LNCaP clone FGC (cell line): ENCODE measurements around the gene RSBN1L.
"Not testable (repeated sequence)": the region's sequence is repeated elsewhere in the genome, so short reads cannot be mapped to it uniquely, and the experiment has no call there.

Experiments used
- DNase-seq: peaks from one replicate; pipeline ENCODE4 v3.0.0-alpha.2; 2011; ENCODE audit warnings: low read depth
- H3K4me3 ChIP-seq: 2 replicates; pipeline ENCODE4 v1.5.1; 2011; ENCODE audit warnings: mild to moderate bottlenecking, low read depth, low read length, control low read depth
- TF ChIP-seq, protein P1 (sequence below): IDR thresholded peaks from 2 replicates; pipeline ENCODE4 v1.5.1; 2012; ENCODE audit warnings: mild to moderate bottlenecking; ENCODE audit not compliant: control insufficient read depth, insufficient read depth; ENCODE audit errors: extremely low read depth

The RSBN1L gene

DNA sequence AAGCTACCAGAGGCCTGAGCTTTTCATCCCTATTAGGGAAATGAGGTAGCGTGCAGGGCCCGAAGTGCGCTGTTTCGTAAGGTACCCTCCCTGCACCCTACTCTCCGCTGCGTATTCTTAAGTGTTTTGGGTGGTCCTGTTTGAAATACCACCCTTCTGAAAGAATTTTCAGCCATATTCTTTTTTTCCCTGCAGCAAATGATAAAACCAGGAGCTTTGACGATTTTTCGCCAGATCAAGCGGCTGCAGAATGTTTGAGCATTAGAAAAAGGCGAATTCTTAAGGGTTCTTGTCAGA is 1.2 kb downstream of the RSBN1L start:
- TF ChIP-seq, protein P1, sequence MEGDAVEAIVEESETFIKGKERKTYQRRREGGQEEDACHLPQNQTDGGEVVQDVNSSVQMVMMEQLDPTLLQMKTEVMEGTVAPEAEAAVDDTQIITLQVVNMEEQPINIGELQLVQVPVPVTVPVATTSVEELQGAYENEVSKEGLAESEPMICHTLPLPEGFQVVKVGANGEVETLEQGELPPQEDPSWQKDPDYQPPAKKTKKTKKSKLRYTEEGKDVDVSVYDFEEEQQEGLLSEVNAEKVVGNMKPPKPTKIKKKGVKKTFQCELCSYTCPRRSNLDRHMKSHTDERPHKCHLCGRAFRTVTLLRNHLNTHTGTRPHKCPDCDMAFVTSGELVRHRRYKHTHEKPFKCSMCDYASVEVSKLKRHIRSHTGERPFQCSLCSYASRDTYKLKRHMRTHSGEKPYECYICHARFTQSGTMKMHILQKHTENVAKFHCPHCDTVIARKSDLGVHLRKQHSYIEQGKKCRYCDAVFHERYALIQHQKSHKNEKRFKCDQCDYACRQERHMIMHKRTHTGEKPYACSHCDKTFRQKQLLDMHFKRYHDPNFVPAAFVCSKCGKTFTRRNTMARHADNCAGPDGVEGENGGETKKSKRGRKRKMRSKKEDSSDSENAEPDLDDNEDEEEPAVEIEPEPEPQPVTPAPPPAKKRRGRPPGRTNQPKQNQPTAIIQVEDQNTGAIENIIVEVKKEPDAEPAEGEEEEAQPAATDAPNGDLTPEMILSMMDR: no peak
- no peak for DNase-seq
- H3K4me3 ChIP-seq: peak overlapping the region; percentile 99

DNA sequence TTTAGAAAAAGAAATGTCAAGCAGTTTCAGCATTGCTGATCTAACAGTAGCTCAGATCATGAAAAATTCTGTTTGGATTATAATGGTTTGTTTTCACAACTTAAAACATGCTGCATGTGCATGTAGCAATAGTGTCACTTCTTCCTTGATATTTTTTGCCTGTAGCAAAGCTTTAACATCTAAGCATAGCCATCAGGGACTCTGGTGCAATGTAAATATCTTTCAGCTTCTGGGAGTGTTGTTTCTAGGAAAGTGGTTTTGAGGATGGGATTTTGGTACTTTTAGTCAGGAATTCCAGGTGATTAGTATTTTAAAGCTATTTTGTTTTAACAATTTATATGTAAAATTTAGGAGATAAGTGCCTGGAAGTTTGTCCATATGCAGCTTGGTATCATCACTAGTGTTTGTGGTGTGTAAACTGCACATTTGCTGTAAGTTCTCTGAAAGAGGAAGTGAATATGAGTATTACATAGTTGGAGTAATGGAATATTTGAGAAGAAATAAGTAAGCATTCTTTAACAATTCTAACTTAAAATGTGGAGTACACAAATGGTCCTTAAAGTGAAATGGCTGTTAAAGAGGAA is 1.9 kb downstream of the RSBN1L start:
- no peak for DNase-seq
- TF ChIP-seq, protein P1: no peak

GRCh38 chr7:77699056-77699455 is 2.8 kb downstream of the RSBN1L start:
- DNase-seq: no peak
- TF ChIP-seq, protein P1: no peak
- H3K4me3 ChIP-seq: no peak overlapping the region

More for the DNA sequence above, 1.9 kb downstream of the RSBN1L start:
- peak overlapping the region; percentile 99 for H3K4me3 ChIP-seq

- no peak for DNase-seq
- H3K4me3 ChIP-seq: no peak overlapping the region
- TF ChIP-seq, protein P1: no peak
Observed at GRCh38 chr7:77702513-77702912, 6.3 kb downstream of the RSBN1L start.

- DNase-seq: no peak
- no peak overlapping the region for H3K4me3 ChIP-seq
- TF ChIP-seq, protein P1: no peak
Observed at GRCh38 chr7:77702968-77703472, 6.8 kb downstream of the RSBN1L start.

- not testable (repeated sequence) for DNase-seq, H3K4me3 ChIP-seq
Observed at GRCh38 chr7:77703669-77704068, 7.4 kb downstream of the RSBN1L start.

- H3K4me3 ChIP-seq: no peak overlapping the region
- TF ChIP-seq, protein P1: no peak
- no peak for DNase-seq
Observed at GRCh38 chr7:77707504-77707992, 11.3 kb downstream of the RSBN1L start.
